Gastrocnemius medialis (tissue), 4 donors: ENCODE data around the gene NFKBIL1. TPM values are rescaled to one million over a fixed set of nuclear protein-coding genes. Genes with fewer than 3 reads are reported as not detected.

ENCODE experiments used
- ATAC-seq, 2 donors: fragments of 150-250 bp; one replicate each; pipeline ENCODE4 v1.9.1; 2016
- DNase-seq, 2 donors: peaks; one replicate each; pipeline ENCODE4 v3.0.0-alpha.2; 2019
- H3K27ac ChIP-seq, 4 donors: fragments of 200-600 bp; sonication (generic); 1 replicate in 1 of 4; 2 replicates in 3 of 4; pipeline ENCODE4 v1.5.1; 2016 to 2018; ENCODE audit warnings: mild to moderate bottlenecking in 2 of 4, moderate library complexity in 1 of 4
- H3K27me3 ChIP-seq, 3 donors: fragments of 200-600 bp; sonication (generic) in 2 of 3; 1 replicate in 1 of 3; 2 replicates in 2 of 3; pipeline versions ENCODE4 v1.5.1 to v1.6.0; 2016 to 2019; ENCODE audit warnings: mild to moderate bottlenecking in 1 of 3, moderate library complexity in 1 of 3
- H3K36me3 ChIP-seq, 2 donors: fragments of 200-600 bp; sonication (generic) in 1 of 2; one replicate each; pipeline ENCODE4 v1.5.1; 2017 to 2018
- H3K4me1 ChIP-seq, 2 donors: fragments of 200-600 bp; sonication (generic) in 1 of 2; one replicate each; pipeline ENCODE4 v1.5.1; 2016 to 2017; ENCODE audit warnings: mild to moderate bottlenecking in 2 of 2
- H3K4me3 ChIP-seq, 4 donors: fragments of 200-600 bp; sonication (generic) in 3 of 4; 1 replicate in 1 of 4; 2 replicates in 3 of 4; pipeline ENCODE4 v1.5.1; 2016 to 2019; ENCODE audit warnings: mild to moderate bottlenecking in 2 of 4
- H3K9me3 ChIP-seq, 3 donors: fragments of 200-600 bp; sonication (generic) in 2 of 3; 1 replicate in 1 of 3; 2 replicates in 2 of 3; pipeline ENCODE4 v1.5.1; 2016 to 2019
- CTCF ChIP-seq, 5 experiments: fragments of 450-650 bp in 3 of 5; fragments of 200-600 bp in 2 of 5; sonication (generic) in 2 of 5; IDR thresholded peaks in 4 of 5; conservative IDR thresholded peaks in 1 of 5; 1 replicate in 4 of 5; 2 replicates in 1 of 5; pipeline ENCODE4 v1.5.1; 2016 to 2019; ENCODE audit warnings: antibody characterized with exemption in 5 of 5, mild to moderate bottlenecking in 3 of 5, moderate library complexity in 3 of 5
- POLR2A ChIP-seq, 2 donors: fragments of 450-650 bp; IDR thresholded peaks; one replicate each; pipeline ENCODE4 v1.6.1; 2017; ENCODE audit warnings: antibody characterized with exemption in 2 of 2, mild to moderate bottlenecking in 2 of 2, moderate library complexity in 2 of 2
- in situ Hi-C, 4 donors: fragments of 200-750 bp; cut with MboI; loops; one replicate each; pipeline versions ENCODE4 v1.15.0 to v1.8.0; 2017; ENCODE audit warnings: low sequenced_read_pairs in 4 of 4
- intact Hi-C: fragments of 100-400 bp; cut with DNase I; formaldehyde crosslinking; loops from one replicate; pipeline ENCODE4 v1.15.1; 2023; ENCODE audit warnings: low total_unique reads
- total RNA-seq, 4 donors: library from RNA; depleted of rRNA; stranded (reverse); fragments of >200 nt; gene quantifications; one replicate each; pipeline versions ENCODE4 v1.1.0 to v1.2.3, GENCODE V29; 2016

NFKBIL1 gene
- total RNA-seq, 4 donors from 2014 or later: 17.6 to 21.7 (median 20.3) TPM

- intact Hi-C loops: no loop called here
- TF ChIP-seq CTCF (IDR thresholded peaks at IDR 0.05 in 4 of 5, conservative IDR thresholded peaks at IDR 0.05 in 1 of 5) (no peak), POLR2A (IDR thresholded peaks at IDR 0.05) (no peak)
- in situ Hi-C loops: loop anchor here in 2 of 4 donors (5.0 to 25.0 kb wide), 2 partner anchors 47 to 648 kb away; partner anchors contain the start of genes AGER (in 1 of the 2), AGPAT1 (in 1 of the 2), GPSM3 (in 1 of the 2) and PBX2 (in 1 of the 2)
- Histone ChIP-seq H3K4me1 (peaks cover 31 to 38% of the 10 kb centered on the region in 2 donors), H3K27me3 (no peaks in the 10 kb centered on the region), H3K4me3 (no peak overlapping the region), H3K27ac (peak overlapping the region in 3 of 4 donors; percentile 12 to 96 (median 96)), H3K36me3 (peaks cover 4 to 64% of the 10 kb centered on the region in 2 donors), H3K9me3 (no peaks in the 10 kb centered on the region)
- ATAC-seq (no peak), DNase-seq (no peak)
These were observed 8.5 kb upstream of the NFKBIL1 start for GRCh38 chr6:31538805-31539400.

- H3K4me3 ChIP-seq: peak overlapping the region; percentile 81 to 91 (median 85)
- DNase-seq (no peak), ATAC-seq (no peak)
- H3K9me3 ChIP-seq: no peaks in the 10 kb centered on the region
- TF ChIP-seq POLR2A (IDR thresholded peaks at IDR 0.05) (no peak), CTCF (IDR thresholded peaks at IDR 0.05 in 4 of 5, conservative IDR thresholded peaks at IDR 0.05 in 1 of 5) (no peak)
- peaks cover 31 to 38% of the 10 kb centered on the region in 2 donors for H3K4me1 ChIP-seq
- H3K27me3 ChIP-seq: no peaks in the 10 kb centered on the region
- peaks cover 4 to 47% of the 10 kb centered on the region in 2 donors for H3K36me3 ChIP-seq
- H3K27ac ChIP-seq: peak overlapping the region; percentile 96 to 98 (median 96)
- intact Hi-C loops: loop anchor here (1.0 to 10.0 kb wide), 6 partner anchors 43 to 1476 kb away; partner anchors contain the start of genes BAG6, EHMT2, MICB and MRPS18B
- in situ Hi-C loops: loop anchor here (5.0 to 25.0 kb wide), 5 partner anchors 54 to 647 kb away; partner anchors contain the start of genes AGER (in 1 of the 4), AGPAT1 (in 1 of the 4), GPSM3 (in 1 of the 4) and NCR3 (in 1 of the 4)
These were observed 6.8 kb upstream of the NFKBIL1 start for GRCh38 chr6:31540640-31541039.

- Histone ChIP-seq H3K4me1 (peaks cover 31 to 38% of the 10 kb centered on the region in 2 donors), H3K27me3 (no peaks in the 10 kb centered on the region), H3K36me3 (peaks cover 4 to 41% of the 10 kb centered on the region in 2 donors), H3K9me3 (no peaks in the 10 kb centered on the region), H3K27ac (peak overlapping the region; percentile 96 to 98 (median 96)), H3K4me3 (peak overlapping the region; percentile 81 to 91 (median 85))
- ATAC-seq: peak; percentile 14 to 24
- DNase-seq: peak in 1 of 2 donors; percentile 48
- intact Hi-C loops (loop anchor here (1.0 to 10.0 kb wide), 6 partner anchors 44 to 1476 kb away; partner anchors contain the start of genes BAG6, EHMT2, MICB and MRPS18B), in situ Hi-C loops (loop anchor here (5.0 to 25.0 kb wide), 5 partner anchors 54 to 646 kb away; partner anchors contain the start of genes AGER (in 1 of the 4), AGPAT1 (in 1 of the 4), GPSM3 (in 1 of the 4) and NCR3 (in 1 of the 4))
- TF ChIP-seq CTCF (IDR thresholded peaks at IDR 0.05 in 4 of 5, conservative IDR thresholded peaks at IDR 0.05 in 1 of 5) (no peak), POLR2A (IDR thresholded peaks at IDR 0.05) (no peak)
These were observed 6.2 kb upstream of the NFKBIL1 start for GRCh38 chr6:31541059-31541657.

GRCh38 chr6:31541658-31542521, 5.5 kb upstream of the NFKBIL1 start, which contains the start of gene DDX39B:
TSS of gene DDX39B (minus strand) at chr6:31542003. CDS start at chr6:31540532, 1,471 bp downstream.
- TF ChIP-seq CTCF (IDR thresholded peaks at IDR 0.05 in 4 of 5, conservative IDR thresholded peaks at IDR 0.05 in 1 of 5) (no peak), POLR2A (IDR thresholded peaks at IDR 0.05) (peak; percentile 72 to 77)
- in situ Hi-C loops: loop anchor here (5.0 to 25.0 kb wide), 5 partner anchors 53 to 645 kb away; partner anchors contain the start of genes AGER (in 1 of the 4), AGPAT1 (in 1 of the 4), GPSM3 (in 1 of the 4) and NCR3 (in 1 of the 4)
- peaks cover 0 to 34% of the 10 kb centered on the region in 2 donors for H3K36me3 ChIP-seq
- no peaks in the 10 kb centered on the region for H3K9me3 ChIP-seq
- H3K27me3 ChIP-seq: no peaks in the 10 kb centered on the region
- ATAC-seq (peak; percentile 94 to 95), DNase-seq (peak; percentile 96 to 97)
- H3K4me3 ChIP-seq: peak within 1 kb of the TSS; percentile 81 to 91 (median 85)
- intact Hi-C loops: loop anchor here (1.0 to 10.0 kb wide), 7 partner anchors 45 to 1477 kb away; partner anchors contain the start of genes BAG6, EHMT2, MICB and MRPS18B
- peaks cover 31 to 38% of the 10 kb centered on the region in 2 donors for H3K4me1 ChIP-seq
- peak within 1 kb of the TSS; percentile 96 to 98 (median 96) for H3K27ac ChIP-seq
